ENCODE results near the gene DLGAP1.
"Not testable (repeated sequence)": the region's sequence is repeated elsewhere in the genome, so short reads cannot be mapped to it uniquely, and the experiment has no call there.

The DLGAP1 gene

DNA sequence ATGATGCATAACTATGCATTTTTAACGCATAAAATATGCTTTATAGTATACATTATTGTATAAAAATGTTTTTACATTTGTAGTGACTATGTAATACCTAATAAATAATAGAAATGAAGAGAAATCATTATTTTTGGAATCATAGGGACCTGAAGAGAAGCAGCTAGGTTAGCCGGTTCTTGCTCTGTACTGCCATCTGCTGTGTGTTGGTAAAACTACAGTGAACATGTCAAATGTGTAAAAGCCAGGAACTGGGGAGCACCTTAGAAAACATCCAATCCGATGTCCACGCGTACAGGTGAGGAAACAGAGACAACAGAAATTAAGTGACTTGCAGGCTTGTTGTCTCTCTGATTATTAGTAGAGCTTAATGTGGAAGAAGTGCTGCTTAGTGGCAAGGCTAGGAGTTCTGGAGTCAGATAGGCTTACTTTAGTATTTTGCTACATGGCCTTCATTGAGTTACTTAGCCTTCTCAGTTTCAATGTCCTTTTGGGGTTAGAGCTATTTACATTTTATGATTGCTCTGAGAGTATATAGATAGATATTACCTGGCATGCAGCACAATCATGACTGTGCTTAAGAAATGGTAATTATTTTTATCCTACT, 386.5 kb downstream of the DLGAP1 start:
- no peak for DNase-seq

DNA sequence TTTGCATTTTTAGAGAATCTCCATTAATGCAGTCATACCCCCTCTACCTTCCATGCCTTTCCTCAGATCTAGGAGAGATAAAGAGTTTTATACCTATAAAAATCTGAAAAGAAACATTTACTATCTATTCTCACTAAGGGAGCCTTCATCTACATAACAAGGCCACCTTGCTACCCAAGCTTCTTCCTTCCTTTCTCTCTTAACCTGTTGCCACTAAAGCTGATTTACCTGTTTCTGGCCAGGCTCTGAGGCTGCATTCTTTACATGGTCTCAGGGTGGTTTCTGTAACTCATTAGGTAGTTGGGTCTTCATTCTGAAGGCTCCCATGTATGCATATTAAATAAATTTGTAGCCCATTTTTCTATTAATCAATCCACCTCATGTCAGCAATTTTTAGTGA, 391.6 kb downstream of the DLGAP1 start:
- no peak for DNase-seq

DNA sequence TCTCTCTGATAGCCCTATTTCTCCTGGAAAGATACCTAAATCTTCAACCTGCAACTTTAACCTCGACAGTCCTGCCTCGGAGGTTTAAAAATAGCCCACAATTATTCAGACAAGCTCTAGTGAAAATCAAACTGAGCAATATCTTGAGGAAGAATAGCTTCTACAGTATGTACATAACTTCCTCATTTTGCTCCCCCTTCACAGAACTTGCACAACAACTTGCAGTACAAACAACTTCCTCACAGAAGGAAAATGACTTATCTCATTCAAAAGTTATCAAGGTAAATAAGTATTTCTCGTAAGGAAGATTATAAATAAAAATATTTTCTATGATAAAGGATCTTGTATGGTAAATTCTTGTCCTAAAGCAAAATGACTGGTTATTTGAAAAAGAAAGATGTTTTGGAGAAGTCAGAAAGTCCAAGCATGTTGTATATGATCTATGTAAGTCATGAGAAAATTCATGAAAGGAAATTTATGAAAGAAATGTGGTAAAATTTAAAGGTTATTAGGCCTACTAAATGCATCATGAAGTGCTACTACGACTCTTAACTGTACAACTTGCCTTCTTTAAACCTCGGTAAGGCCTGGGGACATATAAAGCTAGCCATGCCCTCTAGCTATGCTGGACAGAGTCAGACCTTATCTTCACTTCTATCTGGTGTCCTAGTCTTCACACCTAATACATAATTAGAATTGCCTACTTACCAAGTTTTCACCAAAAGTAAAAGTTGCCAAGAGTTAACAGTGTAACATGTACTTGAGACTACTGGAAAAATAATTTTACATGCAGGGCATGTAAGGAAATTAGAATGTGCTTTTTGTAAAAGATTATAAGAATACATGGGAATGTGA, 394.5 kb downstream of the DLGAP1 start:
- peak; percentile 64 for DNase-seq

DNA sequence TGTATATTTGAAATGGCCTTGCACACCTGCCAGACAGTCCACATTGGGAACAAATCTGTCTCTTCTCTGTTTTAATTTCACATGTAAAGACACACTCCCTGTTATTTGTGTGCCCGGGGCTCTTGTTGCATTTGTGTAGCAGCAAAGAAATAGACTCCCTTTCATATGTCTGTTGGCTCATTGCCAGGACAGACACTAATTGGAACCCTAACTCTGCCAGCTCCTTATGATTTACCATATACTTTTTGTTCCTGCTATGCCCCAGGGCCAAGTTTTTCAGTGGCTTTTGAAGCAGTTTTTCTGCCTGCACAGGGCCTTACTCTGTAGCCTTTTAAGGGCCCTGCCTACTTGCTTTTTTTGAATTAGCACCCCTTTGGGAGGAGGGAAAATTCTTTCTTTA, 396.9 kb downstream of the DLGAP1 start:
- no peak for DNase-seq

DNA sequence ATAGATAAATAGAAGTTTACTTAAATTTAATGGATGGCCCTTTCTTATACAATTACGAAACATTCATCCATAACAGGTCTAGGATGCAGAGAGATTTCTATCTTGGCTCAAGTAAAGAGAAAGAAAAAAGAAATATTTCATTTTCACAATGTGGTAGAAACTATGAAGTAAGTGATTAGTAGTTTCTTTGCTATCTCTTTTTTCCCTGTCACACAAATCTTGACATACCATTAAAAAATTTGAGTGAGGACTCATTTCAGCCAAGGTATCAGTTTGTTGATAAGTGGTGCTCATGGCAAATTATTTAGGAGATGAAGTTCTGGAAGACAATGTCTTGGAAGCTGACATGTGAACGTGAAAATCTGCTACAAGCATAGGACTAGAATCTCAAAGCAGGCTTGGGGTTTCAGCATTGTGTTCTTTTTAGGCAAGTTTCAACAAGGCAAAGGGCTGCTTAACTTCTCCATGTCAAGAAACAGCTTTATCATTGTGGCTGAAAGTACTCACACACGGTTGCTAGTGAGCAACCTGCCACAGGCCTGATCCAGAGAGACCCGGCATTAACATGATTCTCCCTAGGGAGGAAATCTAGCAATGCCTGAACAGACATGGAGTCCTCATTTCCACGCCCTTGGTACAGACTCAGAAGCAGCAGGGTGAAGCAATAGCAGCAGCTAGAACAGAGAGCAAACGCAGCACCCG, 414.6 kb downstream of the DLGAP1 start:
- DNase-seq: no peak

DNA sequence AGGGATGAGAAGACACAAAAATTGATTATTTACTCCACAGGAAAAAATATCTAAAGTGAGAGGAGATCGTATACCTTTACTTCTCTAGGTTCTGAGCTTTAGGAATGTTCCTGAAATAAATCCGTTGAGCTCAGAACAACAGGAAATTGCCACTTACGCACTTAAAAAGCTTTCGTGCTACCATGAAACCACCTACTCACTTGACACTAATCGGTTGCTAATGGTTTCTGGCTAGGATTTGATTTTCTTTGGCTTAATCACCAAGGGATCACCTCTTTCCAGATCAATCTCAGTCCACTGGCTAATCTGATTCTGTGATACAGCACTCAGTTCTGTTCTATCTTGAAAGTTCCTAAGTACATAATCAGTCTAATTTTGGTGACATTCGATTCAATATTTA, 419.6 kb downstream of the DLGAP1 start:
- DNase-seq: no peak

DNA sequence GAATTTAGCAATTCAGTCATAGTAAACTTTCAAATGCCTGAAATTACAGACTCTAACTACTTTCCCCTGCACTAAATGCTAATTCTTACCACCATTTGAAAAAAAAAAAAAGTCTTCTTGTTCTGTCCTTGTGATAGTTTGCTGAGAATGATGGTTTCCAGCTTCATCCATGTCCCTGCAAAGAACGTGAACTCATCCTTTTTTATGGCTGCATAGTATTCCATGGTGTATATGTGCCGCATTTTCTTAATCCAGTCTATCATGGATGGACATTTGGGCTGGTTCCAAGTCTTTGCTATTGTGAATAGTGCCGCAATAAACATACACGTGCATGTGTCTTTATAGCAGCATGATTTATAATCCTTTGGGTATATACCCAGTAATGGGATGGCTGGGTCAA, 420.3 kb downstream of the DLGAP1 start:
- not testable (repeated sequence) for DNase-seq

DNA sequence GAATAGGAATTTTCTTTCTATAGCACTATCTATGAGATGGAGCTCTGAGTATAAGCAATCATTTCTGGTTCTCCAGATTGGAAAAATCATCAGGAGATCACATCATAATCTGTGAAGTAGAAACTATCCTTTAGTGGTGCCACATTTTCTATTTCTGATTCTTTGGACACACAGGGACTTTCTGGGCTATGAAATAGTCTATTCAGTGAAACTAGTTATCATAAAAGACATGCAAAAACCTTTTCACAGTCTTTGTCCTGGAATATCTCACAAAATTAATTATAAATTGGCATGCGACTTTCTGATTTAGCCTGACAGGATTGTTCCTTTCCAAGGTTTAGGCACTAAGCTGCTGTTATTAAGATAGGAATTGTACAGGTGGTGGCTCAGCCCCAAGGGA, 428.6 kb downstream of the DLGAP1 start:
- no peak for DNase-seq

DNA sequence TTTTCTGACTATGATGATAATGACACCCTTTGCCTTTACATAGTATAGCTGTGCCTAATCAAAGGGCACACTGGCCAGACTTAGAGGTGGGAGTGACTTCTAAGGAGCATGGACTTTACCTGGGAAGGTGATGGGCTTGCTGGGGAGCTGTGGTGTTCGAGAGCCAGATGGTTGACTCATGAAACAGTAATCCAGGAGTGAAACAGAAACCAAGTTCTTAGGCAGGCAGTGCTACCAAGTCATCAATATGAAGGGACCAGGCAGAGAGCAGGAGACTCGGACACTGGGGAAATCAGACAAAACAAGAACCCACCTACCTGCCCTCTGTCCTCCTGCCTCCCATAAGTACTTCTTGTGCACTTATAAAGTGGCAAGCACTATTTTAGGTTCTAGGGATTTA, 430.4 kb downstream of the DLGAP1 start:
- DNase-seq: no peak

DNA sequence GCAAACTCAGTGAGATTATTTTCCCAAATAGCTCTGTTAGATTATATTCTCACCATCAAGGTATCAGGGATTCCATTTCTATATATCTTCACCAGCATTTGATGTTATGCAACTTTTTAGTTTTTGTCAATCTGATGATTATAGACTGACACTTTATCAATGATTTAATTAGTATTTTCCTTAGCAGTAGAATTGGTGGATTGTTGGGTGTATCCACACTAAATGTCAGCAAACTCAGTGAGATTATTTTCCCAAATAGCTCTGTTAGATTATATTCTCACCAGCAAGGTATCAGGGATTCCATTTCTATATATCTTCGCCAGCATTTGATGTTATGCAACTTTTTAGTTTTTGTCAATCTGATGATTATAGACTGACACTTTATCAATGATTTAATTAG, 432.4 kb downstream of the DLGAP1 start:
- not testable (repeated sequence) for DNase-seq

DNA sequence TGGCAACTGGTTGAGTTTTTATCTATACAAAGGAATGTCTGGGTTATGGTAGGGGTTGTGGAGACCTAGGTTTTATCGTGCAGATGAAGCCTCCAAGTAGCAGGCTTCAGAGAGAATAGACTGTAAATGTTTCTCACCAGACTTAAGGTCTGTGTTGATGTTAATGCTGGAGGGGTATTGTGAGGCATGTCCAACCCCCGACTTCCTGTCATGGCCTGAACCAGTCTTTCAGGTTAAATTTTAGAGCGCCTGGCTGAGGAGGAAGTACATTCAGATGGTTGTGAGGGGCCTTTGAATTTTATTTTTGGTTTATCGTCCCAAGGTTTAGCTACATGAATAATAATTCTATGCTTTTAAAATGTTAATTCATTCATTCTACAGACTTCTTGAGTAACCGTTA, 435.1 kb downstream of the DLGAP1 start:
- no peak for DNase-seq

DNA sequence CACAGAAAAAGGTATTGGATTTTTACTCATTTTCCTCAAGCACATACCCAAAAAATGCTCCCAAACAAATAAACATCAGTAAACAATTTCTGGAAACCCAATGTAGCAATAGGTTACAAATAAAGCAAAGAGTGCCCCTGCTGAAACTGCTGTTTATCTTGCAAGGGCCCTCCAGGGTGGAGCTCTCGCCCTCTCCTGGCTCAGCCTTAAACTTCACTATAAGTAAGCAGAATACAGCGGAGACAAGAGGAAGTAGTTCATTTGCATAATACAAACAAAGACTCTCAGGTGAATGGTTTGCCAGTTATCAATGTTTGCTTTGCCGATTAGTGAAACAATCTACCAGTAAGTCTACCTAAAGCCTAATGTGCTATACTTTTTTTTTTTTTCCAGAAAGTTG, 437.6 kb downstream of the DLGAP1 start:
- DNase-seq: no peak

DNA sequence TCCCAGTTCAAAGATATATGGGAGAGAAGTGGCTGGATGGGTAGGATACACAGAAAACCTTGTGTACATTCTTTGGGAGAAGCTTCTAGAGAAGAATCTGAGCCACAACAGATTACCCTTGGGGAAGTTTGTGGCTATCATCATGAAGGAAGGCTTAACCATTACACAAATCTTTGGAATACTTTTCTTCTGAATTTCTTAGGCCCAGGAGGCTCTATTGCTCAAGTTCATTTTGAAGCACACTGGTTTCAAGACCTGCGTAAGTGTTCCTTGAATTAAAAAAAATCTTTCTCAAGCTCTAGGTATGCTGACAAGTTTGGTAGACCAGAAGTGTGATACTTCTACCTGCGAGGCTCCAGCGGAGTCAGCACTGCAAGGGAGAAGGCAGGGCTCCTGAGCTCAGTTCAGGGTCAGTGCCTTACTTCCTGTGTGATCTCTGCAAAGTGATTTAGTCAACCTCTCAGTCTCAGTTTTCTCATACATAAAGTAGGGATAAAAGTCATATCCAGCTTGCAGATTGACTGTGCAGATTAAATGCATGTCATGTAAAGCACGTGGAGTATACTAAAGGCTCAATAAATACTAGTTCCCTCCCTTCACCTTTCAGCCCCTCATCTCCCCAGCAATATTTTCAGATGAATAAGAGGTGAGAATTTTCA, 438.6 kb downstream of the DLGAP1 start:
- no peak for DNase-seq

DNA sequence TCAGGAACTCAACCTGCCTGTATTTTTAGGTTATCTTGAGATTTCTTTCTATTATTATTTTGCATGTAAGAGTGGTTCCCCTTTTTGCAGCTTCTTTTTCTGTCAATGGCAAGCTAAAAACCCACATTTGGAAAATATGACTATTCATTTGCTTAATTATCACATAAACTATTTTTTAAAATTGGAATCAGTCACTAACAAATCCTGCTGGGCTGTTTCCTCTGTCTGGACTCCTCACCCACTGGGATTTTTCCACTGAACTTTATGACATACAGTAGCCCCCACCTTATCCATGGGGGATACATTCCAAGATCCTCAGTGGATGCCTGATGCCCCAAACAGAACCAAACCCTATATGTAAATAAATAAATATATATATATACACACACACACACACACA, 447.3 kb downstream of the DLGAP1 start:
- DNase-seq: no peak

DNA sequence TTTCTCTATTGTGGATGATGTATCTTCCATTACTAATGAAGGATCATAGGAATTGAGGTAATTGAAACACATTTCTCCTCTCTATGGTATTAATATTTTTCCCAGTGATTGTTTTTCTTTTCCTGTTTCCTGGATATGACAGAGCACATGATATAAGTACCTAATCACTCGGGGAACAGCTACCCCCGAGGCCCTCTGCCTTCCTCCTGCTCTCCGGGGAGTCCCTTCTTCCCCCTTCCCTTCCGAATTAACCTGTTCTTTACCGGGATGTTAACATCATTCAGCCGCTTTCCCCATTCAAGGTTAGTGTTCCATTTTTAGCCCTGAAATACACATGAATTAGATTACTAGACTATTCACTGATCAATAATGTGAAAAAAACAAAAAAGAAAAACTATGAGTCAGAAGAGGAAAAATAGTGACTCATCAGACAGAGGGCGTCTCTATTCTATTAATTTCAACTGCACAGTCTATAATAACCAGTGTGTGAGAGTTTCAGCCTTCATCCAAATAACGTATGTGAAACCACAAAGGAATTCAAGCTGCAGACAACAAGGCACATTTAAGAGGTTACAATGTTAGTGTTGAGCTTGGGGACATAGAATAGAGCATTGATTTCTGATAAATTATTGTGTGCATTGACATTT, 450.8 kb downstream of the DLGAP1 start:
- no peak for DNase-seq

DNA sequence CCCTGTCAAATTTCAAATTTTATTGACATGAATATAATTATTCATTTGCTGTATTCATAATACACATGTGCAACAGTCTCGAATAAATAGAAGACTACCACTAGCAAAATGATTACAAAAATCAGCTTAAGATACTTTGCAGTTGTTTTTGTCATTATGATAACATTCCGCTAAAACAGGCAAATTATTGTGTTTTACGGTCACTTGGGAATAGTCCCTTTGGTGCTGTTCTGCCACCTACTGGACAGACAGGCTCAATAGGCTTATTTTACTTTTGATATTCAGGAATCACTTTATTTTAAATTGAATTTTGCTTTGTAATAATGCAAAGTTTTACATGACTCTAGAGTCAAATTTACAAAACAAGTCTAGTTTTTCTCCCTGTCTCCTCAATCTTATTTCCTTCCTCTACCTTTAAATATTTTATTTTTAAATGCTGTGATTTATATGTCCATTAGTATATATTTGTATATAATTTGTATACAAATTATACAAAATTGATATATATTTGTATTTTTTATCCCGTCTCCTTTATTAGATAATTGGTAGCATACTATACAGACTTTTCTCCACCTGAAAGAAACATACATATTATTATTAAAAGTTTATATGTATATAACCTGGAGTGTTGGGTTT, 456.3 kb downstream of the DLGAP1 start:
- DNase-seq: peak; percentile 7

DNA sequence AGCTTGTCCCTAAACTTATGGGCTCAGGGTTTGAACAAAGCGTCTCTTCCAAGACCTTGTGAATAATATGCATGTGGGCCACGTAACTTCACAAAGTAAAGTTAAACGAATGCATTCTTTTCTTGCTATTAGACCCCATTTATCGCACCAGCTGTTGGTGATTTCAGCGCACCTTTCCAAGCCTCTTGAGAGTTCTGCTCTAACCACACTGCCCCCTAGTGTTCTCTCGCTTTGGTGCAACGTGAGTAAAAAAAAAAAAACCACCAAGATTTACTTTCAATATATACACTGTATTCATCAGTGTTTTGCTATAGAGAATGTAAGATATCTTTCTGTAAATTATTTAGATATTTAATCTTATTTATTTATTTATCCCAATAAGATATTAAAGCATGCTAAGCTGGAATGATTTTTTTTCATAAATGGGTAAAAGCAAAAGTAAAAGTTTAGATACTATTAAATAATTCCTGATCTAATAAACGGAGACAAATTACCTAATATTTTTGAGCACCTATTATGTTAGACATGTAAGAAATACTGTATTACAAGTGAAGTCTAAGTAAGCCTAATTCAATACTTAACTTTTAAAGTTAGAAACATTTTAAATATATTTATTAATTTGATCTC, 459.5 kb downstream of the DLGAP1 start:
- peak; percentile 3 for DNase-seq

DNA sequence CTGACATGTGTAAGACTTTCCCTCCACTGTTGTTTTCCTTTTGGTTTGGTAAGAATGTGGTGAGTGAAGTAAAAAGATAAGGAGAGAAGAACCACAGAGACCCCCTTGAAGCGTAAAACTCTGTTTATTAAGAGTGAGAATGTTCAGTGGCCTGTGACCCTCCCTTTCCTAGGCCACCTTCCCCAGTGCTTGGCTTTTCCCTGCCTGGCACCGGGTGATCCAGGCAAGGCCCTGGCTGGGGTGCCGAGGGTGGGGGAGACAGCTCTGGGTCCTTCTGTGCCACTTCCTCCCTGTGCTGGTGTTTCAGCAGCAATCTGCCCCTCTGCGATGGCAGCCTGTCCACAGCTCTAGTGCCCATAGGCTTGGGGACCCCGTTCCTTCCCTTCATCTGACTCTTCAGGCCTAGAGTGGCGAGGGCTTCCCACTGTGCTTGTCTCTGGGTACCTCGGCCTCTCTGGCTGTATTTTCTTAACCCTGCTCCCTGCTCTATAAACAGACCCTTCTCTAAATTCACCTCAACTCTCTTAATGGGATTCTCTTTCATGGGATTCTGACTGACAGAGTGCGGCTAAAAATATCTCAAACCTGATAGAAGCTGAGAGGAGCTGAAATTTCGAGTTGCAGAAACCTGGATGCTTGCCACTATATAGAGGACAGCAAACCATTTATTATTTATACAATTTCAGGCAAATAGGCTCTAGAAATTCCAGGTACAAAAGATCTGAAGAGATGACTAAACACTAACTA, 461.0 kb downstream of the DLGAP1 start:
- DNase-seq: no peak

DNA sequence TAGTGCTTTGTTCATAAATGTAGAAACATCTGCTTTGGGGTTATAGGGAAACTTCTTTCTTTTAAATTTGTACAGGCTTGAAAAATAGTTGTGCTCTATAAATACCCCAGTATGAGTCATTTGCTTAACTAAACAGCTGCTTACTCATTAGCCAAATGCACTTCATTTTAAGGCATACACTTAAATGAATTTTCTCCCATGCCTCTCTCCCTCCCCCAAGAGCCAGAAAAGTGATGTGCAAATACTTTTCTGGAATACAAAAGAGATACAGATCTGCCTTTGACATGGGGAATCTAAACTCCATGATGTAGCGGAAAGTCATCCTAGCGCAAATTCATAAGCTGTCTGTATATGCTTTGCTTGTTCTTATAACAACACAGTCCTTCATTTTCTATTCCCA, 469.4 kb downstream of the DLGAP1 start:
- DNase-seq: no peak

DNA sequence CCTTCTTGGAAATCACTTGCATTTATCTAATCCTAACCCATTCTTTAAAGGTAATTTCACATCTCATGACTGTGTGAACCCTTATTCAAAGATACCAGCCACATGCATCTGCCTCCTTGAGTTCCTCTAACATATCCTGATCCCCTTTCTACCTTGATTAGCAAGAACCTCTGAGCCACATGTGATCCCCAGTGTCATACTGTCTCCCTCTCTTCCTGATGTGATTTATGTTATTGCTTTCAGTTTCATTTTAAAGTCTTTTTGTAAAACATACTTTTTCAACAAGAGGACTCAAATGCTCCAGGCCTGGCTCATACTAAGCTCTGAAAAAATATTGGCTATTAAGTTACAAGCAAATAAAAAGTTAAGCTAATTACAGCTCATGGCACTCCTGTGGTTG, 470.1 kb downstream of the DLGAP1 start:
- no peak for DNase-seq

DNA sequence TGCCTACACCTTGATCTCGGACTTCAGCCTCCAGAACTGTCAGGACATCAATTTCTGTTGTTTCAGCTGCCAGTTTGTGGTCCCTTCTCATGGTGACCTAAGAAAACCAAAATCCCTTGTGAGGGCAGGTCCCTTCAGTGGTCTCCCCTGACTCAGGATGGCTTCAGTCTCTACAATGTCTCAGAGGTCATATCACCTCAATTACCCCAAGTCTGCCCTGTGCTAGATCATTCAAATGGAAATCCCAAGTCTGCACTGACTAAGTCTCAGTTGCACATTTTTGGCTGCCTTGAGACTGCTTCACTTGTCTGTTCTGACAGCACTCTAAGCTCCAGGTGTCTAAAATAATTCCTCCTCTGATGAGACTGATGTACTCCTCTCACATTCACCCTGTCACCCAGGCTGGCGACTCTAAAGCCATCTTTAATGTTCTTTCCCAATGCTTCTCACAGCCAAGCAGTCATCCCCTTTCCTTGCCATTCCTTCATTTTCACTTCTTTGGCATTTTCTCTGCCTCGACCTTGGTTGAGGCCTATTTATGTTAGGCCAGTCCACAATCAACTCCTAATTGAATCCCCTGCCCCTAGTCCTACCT, 470.8 kb downstream of the DLGAP1 start:
- DNase-seq: no peak

Data from GF-D8 (cell line).